HepG2 (cell line): ENCODE measurements around the gene PTPRD.

Experiments used
- HNRNPUL1 ChIP-seq: fragments of 200-400 bp; formaldehyde crosslinking; IDR thresholded peaks from 2 replicates; pipeline ENCODE4 v1.6.1; 2017; ENCODE audit warnings: low read depth, mild to moderate bottlenecking, low read length, moderate library complexity
- KDM4B ChIP-seq: sonication (generic); formaldehyde crosslinking; IDR thresholded peaks from 2 replicates; pipeline ENCODE4 v1.4.0; 2020; ENCODE audit warnings: missing genetic modification reagents
- MAFK ChIP-seq, 2 experiments: IDR thresholded peaks in 1 of 2; conservative IDR thresholded peaks in 1 of 2; 2 replicates each; pipeline ENCODE4 v1.6.1; 2011; ENCODE audit warnings: improper control_type of control experiment in 2 of 2, low read length in 2 of 2
- POLR2AphosphoS5 ChIP-seq: IDR thresholded peaks from 2 replicates; pipeline ENCODE4 v1.6.1; 2012; ENCODE audit warnings: low read depth, low read length
- RAD21 ChIP-seq: fragments of 450-650 bp; formaldehyde crosslinking; IDR thresholded peaks from 2 replicates; pipeline ENCODE4 v1.5.0; 2020; ENCODE audit warnings: mild to moderate bottlenecking
- ZNF263 ChIP-seq: sonication (generic); formaldehyde crosslinking; IDR thresholded peaks from 2 replicates; pipeline ENCODE4 v1.4.0; 2020; ENCODE audit warnings: missing genetic modification reagents
- ZNF703 ChIP-seq: sonication (generic); formaldehyde crosslinking; IDR thresholded peaks from 2 replicates; pipeline ENCODE4 v1.5.1; 2020; ENCODE audit warnings: missing genetic modification reagents, mild to moderate bottlenecking, moderate library complexity, borderline replicate concordance
- TF ChIP-seq, protein P1 (sequence below): sonication (generic); formaldehyde crosslinking; IDR thresholded peaks from 2 replicates; pipeline ENCODE4 v1.5.0; 2020; ENCODE audit warnings: mild to moderate bottlenecking, missing genetic modification reagents, moderate library complexity

GRCh38 chr9:10447036-10447435 lies 165.8 kb downstream of the PTPRD start:
- TF ChIP-seq KDM4B (CRISPR knock-in tag) (no peak), ZNF703 (CRISPR knock-in tag) (no peak), HNRNPUL1 (no peak), ZNF263 (CRISPR knock-in tag) (no peak), RAD21 (CRISPR knock-in tag) (no peak), POLR2AphosphoS5 (no peak), MAFK (conservative IDR thresholded peaks at IDR 0.05 in 1 of 2, IDR thresholded peaks at IDR 0.05 in 1 of 2; ENCODE audit: low read length in 2 of 2) (peak; percentile 95 to 98)
- TF ChIP-seq, protein P1, sequence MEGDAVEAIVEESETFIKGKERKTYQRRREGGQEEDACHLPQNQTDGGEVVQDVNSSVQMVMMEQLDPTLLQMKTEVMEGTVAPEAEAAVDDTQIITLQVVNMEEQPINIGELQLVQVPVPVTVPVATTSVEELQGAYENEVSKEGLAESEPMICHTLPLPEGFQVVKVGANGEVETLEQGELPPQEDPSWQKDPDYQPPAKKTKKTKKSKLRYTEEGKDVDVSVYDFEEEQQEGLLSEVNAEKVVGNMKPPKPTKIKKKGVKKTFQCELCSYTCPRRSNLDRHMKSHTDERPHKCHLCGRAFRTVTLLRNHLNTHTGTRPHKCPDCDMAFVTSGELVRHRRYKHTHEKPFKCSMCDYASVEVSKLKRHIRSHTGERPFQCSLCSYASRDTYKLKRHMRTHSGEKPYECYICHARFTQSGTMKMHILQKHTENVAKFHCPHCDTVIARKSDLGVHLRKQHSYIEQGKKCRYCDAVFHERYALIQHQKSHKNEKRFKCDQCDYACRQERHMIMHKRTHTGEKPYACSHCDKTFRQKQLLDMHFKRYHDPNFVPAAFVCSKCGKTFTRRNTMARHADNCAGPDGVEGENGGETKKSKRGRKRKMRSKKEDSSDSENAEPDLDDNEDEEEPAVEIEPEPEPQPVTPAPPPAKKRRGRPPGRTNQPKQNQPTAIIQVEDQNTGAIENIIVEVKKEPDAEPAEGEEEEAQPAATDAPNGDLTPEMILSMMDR (CRISPR knock-in tag) = no peak
